Measurements from ENCODE around the gene GFI1.

GFI1 gene

DNA sequence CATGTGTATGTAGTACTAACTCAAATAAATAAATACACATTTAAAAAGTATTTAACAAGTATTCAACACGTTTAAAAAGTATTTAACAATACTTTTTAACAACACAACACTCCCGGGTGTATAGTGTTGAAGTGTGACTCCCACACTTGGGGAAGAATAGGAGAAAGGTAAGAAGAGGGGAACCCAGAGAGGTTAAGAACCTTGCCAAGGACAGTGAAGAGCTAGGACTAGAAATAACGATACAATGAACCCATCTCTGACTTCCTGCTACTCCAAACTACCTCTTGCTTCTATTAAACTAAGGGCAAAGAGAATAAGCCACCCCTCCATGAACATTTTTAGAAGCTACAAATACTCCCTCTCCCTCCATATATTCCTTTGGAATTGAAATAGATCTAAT lies 1.7 kb upstream of the GFI1 start:
- no peak for DNase-seq (ENCODE audit: low spot score)

DNA sequence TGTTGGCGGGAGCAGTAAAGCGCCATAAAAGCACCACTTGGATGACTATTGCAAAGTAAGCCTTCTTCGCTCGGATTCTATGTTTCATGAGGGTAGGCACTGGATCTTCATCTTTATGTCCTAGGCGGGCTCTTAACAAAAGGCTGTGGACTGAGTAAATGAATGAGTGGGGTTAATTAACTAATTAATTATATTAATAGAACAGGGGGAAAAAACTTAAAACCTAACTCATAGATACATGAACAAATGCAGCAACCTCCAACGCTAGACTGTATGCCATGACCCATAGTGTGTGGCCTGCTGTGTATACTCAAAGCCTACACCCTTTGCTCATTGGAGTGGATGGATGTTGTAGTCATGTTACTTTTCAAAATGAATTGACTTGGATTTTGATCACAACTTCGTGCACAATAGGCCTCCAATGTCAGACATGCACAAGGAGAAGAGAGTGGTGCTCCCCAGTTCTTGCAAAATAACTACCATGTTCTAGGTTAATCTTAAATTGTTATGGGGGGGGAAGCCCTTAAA lies 417 bp upstream of the GFI1 start:
- DNase-seq (ENCODE audit: low spot score) = no peak

DNA sequence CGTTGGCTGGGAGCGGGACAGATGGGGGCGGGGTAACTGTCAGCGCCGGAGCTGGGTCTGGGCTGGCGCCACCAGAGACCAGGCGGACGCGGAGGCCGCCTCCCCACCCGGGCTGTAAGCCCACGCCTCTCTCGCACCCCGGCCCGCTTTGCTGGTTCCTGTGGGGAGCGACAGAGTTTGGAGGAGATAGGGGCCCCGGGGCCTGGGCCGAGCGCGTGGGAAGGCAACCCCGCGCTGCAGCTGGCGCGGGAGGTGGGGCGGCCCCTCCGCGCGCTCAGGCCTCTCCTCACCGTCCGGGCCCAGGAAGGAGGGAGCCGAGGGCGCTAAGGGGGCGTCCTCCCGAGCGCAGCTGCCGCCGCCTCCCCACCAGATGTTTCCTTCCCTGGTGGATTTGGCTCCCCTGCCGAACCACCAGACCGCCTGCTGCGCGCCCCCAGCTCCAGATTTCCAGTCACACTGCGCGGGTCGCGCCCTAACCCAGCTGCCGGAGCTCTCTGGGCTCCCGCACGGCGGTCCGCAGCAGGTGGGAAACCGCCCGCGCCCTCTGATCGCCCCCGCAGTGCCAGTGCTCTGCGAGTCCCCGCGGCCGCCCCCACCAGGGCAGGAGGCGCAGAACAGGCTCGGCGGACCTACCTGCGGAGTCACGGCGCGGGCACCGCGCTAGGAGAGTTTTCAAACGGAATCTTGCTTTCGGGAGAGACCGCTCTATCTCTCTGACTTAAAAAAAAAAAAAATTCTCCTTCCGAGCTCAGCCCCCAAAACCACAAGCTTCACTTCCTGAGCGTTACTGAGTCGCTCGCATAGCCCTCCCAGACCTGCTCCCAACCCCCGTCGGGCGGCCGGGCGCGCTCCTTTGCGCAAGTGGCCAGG lies 1.1 kb downstream of the GFI1 start:
- peak; percentile 90 for DNase-seq (ENCODE audit: low spot score)

DNA sequence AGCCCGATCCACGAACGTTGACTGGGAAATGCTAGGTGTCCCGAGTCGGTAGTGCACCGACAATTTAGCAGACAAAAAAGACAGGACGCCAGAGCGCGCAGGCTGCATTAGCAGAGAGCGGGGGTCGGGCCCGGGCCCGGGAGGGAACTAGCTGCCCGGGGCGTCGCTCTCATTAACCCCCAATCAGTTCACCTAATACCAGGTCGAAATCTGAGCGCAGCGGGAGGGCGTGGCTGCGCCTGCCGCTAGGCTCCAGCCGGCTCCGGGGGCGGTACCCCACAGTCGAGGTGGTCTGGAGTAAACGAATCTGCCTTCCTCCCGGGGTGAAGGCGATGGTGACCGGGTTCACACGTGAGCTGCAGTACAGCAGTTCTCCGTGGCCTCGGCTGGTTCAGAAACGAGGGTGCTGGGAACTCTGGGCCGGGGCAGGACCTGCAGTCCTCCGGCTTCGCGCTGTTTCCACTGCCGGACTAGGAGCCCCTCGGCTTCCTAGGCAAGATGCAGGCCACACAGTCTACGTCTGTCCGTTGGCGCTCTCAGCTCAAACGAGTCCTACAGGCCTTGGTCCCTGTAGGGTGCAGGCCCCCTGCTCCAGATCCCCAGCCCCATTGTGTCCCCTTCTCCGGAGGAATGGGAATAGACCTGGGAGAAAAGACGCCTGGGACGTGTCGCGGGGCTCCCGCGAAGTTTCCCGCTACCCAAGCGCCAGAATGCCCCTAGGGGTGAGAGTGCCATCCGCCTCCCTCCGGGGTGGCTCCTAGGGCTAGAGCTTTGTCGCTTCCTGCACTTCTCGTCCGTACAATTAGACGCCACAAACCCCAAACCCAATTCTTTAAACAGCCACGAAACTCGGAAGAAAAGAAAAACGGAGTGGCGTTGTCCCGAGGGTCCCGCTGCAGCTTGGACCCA lies 2.0 kb downstream of the GFI1 start:
- DNase-seq (ENCODE audit: low spot score) = peak; percentile 63

DNA sequence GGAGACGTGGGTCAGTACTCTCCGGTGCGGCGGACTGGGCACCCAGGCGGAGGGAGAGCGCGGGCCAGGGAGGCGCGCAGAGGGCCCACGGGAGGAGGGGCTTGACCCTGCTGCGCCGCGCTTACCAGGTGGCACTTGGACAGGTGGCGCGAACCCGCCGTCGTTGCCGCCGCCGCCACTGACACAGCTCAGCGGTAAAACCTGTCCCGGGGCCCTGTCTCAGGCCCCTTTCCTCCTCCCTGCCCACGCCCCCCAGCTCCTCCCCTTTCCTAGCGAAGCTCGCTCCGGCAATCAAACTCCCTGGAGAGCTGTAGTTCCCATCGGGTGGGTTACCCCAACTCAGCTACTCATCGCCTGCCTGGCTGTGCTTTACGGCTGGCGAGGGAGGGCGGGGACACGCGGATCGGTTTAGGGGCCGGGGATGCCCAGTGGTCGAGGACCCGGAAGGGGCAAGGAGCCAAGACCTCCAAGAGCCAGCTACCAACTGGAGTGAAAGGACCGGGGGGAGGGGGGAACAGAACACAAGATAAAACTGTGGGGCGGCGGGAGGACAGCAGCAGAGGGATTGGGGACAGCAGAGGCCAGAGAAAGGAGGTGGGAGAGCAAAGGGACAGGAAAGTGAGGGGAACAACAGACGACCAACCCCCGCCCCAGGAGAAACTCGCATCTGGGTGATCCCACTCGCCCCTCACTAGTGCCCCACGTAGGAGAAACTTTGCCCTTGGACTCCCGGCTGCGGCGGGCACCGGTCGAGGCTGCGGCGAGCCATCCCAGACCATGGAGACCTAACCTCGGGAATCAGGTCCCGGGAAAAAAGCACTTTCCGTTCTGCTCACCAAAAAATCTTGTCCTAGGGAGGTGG lies 2.9 kb downstream of the GFI1 start:
- peak; percentile 63 for DNase-seq (ENCODE audit: low spot score)

DNA sequence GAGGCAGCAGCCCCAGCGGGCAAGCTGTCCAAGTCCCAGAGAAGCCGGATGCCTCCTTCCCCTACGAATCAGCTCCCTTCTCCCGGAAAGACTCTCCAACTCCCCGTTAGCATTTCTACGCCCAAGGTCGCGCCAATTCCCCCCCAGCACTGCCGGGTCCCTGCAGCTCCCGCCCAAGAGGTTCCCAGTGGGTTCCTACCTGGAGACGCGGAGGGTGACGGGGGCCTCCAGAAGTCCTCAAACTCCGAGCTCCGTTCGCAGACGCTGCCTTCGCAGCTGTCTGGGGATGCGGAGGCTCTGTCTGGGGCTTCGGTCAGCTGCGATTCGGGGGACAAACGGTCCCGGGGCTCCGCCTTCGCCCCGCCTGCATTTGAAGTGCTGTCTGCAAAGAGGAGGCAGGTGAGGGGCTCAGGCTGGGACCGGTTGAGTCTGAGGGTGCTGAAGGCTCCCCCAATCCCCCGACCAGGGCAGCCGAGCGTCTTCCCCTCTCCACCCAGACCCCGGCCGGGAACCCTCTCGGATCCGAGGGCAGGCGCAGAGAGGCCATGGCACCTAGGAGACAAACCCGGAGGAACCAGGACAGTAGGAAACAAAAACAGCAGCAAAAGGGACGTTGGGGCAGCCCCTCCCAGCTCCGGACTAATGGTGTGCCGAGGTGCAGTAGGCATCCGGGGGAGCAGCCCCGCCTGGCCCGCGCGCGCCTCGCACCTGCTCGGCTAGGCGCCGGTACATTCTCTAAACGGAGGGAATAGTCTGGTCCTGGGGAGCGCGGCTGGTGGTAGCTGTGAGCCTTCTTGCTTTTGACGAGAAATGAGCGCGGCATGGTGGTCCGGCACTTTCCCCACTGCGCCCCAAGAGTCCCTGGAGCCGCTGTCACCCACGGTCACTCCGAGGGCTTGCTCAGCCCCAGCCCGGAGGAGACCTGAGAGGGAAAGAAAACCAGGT lies 3.8 kb downstream of the GFI1 start:
- peak; percentile 24 for DNase-seq (ENCODE audit: low spot score)

DNA sequence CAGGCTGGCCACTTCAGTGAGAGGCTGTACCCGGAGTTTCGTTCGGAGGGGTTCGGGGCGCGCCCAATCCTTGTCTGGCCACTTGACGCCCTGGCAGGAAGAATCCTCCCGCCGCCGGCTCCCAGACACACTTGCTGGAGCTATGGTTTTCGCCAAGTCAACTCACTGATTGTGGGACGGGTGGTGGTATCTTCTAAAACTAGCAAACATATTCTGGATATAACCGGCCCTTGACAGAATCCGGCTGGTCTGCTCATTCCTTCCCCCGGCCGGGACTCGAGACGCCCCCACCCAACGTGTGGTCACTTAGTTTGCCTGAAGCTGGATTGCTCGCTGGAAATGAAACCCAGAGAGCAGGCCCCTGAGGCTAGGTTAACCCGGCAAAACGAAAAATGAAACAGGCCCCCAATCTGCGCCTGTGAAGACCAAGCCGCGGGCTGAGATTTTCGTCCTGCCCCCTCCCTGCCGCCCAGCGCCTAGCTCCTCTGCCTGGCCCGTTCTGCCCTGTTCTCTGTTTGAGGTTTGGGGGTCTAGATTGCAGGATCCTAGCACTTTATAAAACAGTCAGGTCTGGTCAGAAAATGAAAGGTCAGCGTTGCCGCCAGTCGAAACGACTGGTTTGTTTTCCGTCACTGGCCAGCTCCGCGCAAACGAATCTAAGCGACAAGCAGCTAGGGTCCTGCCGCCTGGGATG lies 4.6 kb downstream of the GFI1 start:
- no peak for DNase-seq (ENCODE audit: low spot score)

DNA sequence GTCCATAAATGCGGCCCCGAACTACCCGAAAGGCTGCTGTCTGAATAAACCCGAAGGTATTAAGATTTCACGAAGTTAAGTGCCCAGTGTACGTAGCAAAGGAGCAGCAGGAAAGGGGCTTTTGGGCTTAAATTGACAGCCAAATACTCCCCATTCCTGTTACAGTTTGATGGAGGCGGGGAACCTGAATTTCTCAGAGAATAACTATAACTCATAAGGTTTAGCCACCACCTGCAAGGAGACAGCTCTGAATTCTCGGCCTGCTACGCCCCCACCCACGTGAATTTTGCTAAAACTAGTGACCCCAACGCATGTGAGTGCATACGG lies 5.2 kb downstream of the GFI1 start:
- no peak for DNase-seq (ENCODE audit: low spot score)

DNA sequence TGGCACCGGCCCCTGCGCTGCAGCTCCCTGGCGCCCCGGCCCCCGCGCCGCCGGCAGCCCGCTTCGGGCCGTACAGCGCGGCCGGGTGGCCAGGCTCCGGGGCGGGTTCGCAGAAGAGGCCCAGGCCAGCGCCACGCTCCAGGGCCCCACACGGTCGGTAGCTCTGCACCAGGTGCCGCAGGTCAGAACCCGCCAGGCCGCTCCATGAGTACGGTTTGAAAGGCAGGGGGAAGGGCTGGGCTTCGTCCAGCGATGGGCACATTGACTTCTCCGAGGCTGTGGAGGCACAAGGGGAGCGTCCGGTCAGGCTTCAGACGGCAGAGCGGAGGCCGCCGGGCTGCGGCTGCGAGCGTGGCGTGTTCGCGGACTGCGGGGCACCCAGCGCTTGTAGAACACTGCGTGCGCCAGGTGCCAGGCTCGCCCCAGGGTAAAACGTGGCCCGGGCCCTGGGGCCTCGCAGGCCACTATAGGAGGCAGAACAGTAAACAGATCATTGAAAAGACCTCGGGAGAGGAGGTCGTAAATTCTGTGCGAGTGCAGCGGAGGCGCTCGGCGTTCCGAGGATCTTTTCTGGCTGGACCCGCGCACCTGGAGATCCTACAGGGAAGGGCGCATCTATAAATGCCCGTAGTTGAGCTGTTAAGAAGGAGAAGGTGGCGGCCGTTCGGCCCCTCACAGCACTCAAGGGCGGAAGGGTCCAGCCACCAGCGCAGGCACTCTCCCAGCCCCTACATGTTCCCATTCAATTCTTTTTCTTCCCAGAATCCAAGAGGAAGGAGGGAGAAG lies 5.7 kb downstream of the GFI1 start:
- no peak for DNase-seq (ENCODE audit: low spot score)

DNA sequence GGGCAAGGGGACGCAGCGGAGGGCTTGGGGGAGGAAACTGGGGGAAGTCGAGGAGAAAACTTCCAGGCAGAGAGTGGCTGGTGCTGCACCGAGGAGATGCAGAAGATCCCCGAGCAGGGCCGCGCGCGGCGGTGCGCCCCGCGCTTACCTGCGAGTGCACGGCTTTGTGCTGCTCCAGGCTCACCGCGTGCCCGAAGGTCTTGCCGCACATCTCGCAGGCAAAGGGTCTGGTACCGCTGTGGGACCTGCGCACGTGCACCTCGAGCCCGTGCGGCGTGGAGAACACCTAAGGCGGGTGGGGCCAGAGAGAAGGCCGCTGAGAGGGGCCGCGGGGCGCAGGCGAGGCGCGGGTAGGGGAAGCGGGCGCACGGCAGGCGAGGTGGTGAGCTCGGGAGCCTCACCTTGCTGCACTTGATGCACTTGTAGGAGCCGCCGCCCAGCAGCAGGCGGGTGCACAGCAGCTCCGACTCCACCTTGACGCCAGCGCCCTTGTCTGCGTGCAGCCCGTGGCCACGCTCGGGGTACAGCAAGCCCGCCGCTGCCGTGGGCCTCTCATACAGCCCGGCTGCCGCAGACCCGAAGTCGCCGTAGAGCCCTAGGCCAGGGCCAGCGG lies 6.4 kb downstream of the GFI1 start:
- no peak for DNase-seq (ENCODE audit: low spot score)

DNA sequence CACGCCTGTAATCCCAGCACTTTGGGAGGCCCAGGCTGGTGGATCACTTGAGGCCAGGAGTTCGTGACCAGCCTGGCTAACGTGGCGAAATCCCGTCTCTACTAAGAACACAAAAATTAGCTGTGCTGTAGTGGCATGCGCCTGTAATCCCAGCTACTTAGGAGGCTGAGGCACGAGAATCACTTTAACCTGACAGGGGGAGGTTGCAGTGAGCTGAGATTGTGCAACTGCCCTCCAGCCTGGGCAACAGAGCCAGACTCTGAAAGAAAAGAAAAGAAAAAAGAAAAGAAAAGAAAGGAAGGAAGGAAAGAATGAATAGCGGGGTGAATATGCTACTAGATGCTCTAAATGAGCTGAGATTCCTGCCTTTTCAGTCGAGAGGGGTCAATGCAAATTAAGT lies 7.1 kb downstream of the GFI1 start:
- DNase-seq (ENCODE audit: low spot score) = no peak

DNA sequence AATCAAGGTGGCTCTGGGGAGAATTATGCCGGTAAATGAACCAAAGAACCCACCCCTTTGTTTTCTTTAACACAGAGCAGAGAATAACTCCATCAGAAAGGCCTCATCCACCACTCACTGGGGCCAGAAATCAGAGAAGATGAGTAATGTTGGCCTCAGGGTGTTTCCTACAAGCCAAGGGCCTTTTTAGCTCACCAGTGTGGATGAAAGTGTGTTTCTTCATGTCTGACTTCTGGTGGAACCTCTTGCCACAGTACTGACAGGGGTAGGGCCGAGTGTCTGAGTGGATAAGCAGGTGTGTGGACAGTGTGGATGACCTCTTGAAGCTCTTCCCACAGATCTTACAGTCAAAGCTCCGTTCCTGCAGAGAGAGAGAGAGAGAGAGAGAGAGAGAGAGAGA lies 8.3 kb downstream of the GFI1 start:
- DNase-seq (ENCODE audit: low spot score) = no peak

DNA sequence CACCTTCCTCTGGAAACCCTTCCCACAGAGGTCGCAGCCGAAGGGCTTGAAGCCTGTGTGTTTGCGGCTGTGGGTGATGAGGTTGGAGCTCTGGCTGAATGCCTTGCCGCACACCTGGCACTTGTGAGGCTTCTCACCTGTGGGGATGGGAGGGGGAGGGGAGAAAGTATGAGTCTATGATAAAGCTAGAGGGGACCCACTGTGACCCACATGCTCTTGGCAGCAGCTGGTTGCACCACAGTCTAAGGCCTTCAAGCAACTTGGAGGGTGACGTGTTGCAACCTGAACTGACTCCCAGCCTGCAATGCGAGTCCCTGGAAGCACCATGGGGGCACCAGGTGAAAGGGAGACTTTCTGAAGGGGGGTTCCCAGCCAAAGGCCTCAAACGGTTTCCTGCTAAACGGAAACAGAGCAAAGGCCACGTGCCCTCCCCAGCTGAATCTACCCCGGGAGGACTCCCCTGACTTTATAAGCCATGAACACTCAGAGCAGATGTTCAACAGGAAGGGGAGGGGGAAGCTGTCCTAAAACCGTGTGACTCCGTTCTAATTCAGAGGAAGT lies 10.6 kb downstream of the GFI1 start:
- no peak for DNase-seq (ENCODE audit: low spot score)

DNA sequence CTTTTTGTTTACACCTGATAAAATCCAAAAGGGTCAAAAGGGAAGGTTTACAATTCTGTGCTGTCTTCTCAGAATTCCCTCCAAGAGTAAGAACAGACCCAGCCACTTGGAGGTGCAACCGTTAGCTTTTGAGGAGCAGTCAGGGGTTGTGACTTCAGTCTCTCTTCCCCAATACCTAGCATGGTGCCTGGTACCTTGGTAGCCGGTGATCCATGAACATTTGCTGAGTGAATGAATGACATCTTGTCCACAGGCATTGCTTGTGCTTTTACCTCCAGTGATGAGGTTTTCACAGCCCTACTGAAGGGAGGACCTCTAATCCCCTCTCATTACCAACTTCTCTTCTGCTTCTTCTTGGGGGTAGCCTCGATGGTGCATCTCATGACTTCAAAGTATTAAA lies 11.7 kb downstream of the GFI1 start:
- no peak for DNase-seq (ENCODE audit: low spot score)

DNA sequence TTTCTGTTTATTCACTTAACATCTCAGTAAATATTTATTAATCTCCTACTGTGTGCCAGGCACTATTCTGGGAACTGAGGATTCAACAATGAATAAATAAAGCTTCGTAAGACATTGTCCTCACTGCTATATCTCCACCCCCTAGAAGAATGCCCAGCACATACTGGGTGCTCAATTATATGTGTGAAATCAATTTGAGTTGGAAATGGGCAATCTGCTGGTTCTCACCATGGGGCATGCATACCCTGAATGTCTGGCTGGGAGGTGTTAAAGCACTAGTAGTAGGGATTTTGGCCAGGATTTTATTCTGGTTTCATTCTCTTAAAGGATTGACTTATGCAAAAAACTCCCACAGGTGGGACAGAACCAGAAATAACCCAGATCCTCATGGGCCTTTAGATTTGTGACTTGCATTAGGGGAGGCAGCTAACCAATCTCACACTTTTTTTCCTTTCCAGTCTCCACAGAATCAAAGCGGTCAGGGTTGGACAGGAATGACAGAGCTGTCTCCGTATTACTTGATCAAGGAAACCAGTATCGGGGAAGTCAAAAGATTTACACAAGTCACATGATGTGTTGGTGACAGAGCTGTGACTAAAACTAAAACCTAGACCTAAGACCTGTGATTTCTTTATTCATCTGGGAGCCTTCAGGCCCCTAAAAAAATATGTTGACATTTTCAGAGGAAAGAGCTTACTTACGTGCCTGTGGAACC lies 12.8 kb downstream of the GFI1 start:
- no peak for DNase-seq (ENCODE audit: low spot score)

DNA sequence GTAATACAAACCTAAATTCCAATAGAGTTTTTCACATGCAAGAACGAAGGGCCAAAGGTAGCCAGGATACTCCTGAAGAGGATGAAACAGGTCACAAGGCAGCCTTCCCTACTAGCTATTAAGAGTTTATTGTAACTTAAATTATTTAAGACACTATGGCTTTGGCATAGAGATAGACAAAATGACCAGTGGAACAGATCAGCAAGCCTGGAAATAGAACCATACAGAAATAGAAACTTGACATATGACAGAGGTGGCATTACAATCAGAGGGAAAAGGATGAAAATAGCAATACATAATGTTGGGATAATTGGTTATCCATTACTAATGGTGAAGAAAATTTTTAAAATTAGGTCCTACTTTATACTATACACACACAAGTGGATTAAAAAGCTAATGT lies 16.5 kb downstream of the GFI1 start:
- DNase-seq (ENCODE audit: low spot score) = no peak

DNA sequence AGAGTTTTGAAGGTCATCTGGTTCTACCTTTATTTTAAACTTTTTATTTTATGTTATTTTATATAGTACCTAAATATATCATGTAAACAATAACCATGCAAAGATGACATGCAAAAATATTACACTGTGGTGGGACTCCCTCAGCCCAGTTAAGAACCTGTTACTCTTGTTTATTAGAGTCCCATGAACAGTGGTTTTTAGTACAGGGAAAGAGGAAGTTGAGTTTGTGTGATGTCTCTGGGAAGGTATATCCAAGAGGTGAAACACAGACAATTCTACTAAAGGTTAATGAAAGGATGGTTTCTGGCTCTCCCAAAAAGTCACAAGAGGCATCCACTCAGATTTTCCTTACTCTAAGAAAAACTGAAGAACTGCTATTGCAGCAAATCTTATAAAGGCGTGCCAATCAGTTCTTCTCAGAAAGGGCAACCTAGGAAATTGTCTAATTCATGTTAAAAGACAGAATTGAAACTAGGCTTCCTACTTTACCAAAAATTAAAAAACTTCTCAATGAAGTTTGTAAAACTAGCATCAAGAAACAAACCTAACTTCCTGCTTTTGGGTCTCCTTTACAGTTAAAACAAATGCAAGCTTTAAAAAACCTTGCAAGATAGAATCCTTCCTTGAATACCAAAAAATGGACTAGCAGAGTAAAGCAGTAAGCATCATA lies 19.9 kb downstream of the GFI1 start:
- DNase-seq (ENCODE audit: low spot score) = no peak

DNA sequence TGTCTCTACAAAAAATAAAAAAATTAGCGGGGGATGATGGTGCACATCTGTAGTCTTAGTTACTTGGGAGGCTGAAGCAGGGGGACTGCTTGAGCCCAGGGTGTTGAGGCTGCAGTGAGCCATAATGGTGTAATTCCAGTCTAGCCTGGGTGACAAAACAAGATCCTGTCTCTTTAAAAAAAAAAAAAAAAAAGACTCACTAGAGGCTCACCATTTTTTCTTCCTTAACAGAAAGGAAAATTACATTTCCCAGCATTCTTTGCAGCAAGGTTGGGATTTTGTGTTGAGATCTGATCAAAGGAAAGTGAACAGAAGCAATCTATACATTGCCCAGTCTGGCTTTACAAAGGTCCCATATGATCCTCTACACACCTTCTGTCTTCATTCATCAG lies 21.5 kb downstream of the GFI1 start:
- no peak for DNase-seq (ENCODE audit: low spot score)
